Gastroesophageal sphincter (tissue), 4 donors: ENCODE measurements around the gene VPS41. TPM values are rescaled to one million over a fixed set of nuclear protein-coding genes. Genes with fewer than 3 reads are reported as not detected.

Experiments used
- ATAC-seq: fragments of 150-250 bp; one replicate; pipeline ENCODE4 v1.9.1; 2016; ENCODE audit warnings: mild to moderate bottlenecking, moderate library complexity
- H3K27ac ChIP-seq, 4 donors: fragments of 200-600 bp; sonication (generic) in 3 of 4; 1 replicate in 3 of 4; 2 replicates in 1 of 4; pipeline ENCODE4 v1.5.1; 2016 to 2019
- H3K27me3 ChIP-seq: fragments of 200-600 bp; sonication (generic); one replicate; pipeline ENCODE4 v1.5.1; 2019
- H3K36me3 ChIP-seq, 2 donors: fragments of 200-600 bp; sonication (generic); one replicate each; pipeline ENCODE4 v1.5.1; 2019; ENCODE audit warnings: control low read depth in 1 of 2
- H3K4me1 ChIP-seq, 3 donors: fragments of 200-600 bp; sonication (generic); 1 replicate in 2 of 3; 2 replicates in 1 of 3; pipeline ENCODE4 v1.5.1; 2016 to 2019; ENCODE audit warnings: control low read depth in 2 of 3
- H3K4me3 ChIP-seq, 2 donors: fragments of 200-600 bp; sonication (generic); one replicate each; pipeline ENCODE4 v1.5.1; 2019; ENCODE audit warnings: mild to moderate bottlenecking in 1 of 2, moderate library complexity in 1 of 2
- H3K9me3 ChIP-seq, 3 donors: fragments of 200-600 bp; sonication (generic); one replicate each; pipeline ENCODE4 v1.5.1; 2017 to 2019; ENCODE audit warnings: control low read depth in 2 of 3
- CTCF ChIP-seq, 4 experiments: fragments of 200-600 bp in 2 of 4; fragments of 450-650 bp in 2 of 4; sonication (generic) in 1 of 4; IDR thresholded peaks; one replicate each; pipeline ENCODE4 v1.5.1; 2017 to 2019; ENCODE audit warnings: antibody characterized with exemption in 4 of 4, mild to moderate bottlenecking in 2 of 4, moderate library complexity in 2 of 4
- EP300 ChIP-seq: sonication (generic); formaldehyde crosslinking; IDR thresholded peaks from one replicate; pipeline ENCODE4 v1.6.1; 2017; ENCODE audit warnings: antibody characterized with exemption, mild to moderate bottlenecking
- POLR2A ChIP-seq, 2 donors: fragments of 450-650 bp; IDR thresholded peaks; one replicate each; pipeline ENCODE4 v1.6.1; 2017; ENCODE audit warnings: antibody characterized with exemption in 2 of 2, mild to moderate bottlenecking in 2 of 2, moderate library complexity in 1 of 2
- POLR2AphosphoS5 ChIP-seq: sonication (generic); formaldehyde crosslinking; IDR thresholded peaks from one replicate; pipeline ENCODE4 v1.6.1; 2017; ENCODE audit warnings: antibody characterized with exemption
- WGBS, 2 donors: methylation state at CpG; one replicate each; pipeline ENCODE4 v1.1.5; 2018; ENCODE audit warnings: low coverage in 1 of 2; 5-methylcytosine and 5-hydroxymethylcytosine counted together
- total RNA-seq, 4 donors: library from RNA; depleted of rRNA; stranded (reverse); fragments of >200 nt; gene quantifications; one replicate each; pipeline ENCODE4 v1.1.0, GENCODE V29; 2016

The VPS41 gene
- total RNA-seq, 4 donors from 2014 or later: 33.7 to 71.8 (median 44.3) TPM

DNA sequence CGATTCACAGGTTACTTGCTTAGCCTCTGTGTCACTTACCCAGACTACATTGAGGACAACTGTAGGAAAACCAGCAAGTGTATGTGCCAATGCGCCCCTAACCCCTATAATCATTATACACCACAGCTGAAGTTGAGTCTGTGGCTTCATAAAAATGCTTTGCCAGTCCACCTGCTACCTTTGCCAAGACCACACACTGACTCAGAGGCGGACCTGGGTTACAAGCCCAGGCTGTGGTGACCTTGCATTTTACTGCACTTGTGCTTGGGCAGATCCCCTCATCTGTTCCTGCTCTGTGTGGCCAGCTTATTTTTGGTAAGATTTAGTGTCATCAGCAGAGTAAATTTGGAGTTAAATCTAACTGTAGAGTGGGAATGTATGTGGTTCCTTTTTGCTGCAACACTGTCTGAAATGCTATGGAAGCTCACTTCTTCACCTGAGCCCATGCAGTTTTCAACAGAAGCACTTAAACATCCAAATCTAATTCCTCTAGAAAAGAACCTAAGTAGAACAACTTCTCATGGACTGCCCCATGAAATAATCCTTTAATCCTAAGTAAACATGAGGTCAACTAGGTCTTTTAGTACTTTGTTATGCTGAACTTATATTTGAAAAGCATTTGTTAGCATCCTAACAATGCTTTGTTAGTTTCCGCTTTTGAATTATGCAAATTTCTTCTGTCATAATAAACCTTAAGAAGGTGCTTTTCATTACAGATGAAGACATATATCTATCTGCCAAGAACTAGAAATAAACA is 181.6 kb downstream of the VPS41 start:
- no peaks in the 10 kb centered on the region for H3K27me3 ChIP-seq
- no peak overlapping the region for H3K4me3 ChIP-seq
- no peak for ATAC-seq
- no peak overlapping the region for H3K27ac ChIP-seq
- H3K9me3 ChIP-seq: no peaks in the 10 kb centered on the region
- H3K36me3 ChIP-seq: peaks cover 0 to 73% of the 10 kb centered on the region in 2 donors
- 89 to 100% methylated on average over 2 to 4 of the region's 4 CpGs for WGBS, 2 donors
- TF ChIP-seq POLR2A (IDR thresholded peaks at IDR 0.05) (no peak), POLR2AphosphoS5 (no peak), EP300 (no peak), CTCF (IDR thresholded peaks at IDR 0.05) (no peak)
- no peaks in the 10 kb centered on the region for H3K4me1 ChIP-seq

- no peak for ATAC-seq
- TF ChIP-seq POLR2A (IDR thresholded peaks at IDR 0.05): no peak
- no peak for TF ChIP-seq CTCF (IDR thresholded peaks at IDR 0.05)
- no peak for TF ChIP-seq POLR2AphosphoS5
- no peak for TF ChIP-seq EP300
- Histone ChIP-seq H3K36me3 (peaks cover 0 to 70% of the 10 kb centered on the region in 2 donors), H3K4me3 (no peak overlapping the region), H3K9me3 (no peaks in the 10 kb centered on the region), H3K27ac (no peak overlapping the region), H3K4me1 (no peaks in the 10 kb centered on the region), H3K27me3 (no peaks in the 10 kb centered on the region)
- WGBS, 2 donors: 71 to 92% methylated on average over 6 to 8 of the region's 10 CpGs
Observed at GRCh38 chr7:38723327-38723726, 185.7 kb downstream of the VPS41 start.

GRCh38 chr7:38716397-38716796 is 192.6 kb downstream of the VPS41 start:
- ATAC-seq: no peak
- no peaks in the 10 kb centered on the region for H3K27me3 ChIP-seq
- no peak overlapping the region for H3K4me3 ChIP-seq
- H3K27ac ChIP-seq: no peak overlapping the region
- H3K36me3 ChIP-seq: peaks cover 0 to 6% of the 10 kb centered on the region in 2 donors
- no peaks in the 10 kb centered on the region for H3K4me1 ChIP-seq
- peaks cover 0 to 20% (median 0%) of the 10 kb centered on the region in 3 donors for H3K9me3 ChIP-seq
- WGBS, 2 donors: 74 to 89% methylated on average over 4 of the region's 4 CpGs
- TF ChIP-seq POLR2A (IDR thresholded peaks at IDR 0.05): no peak
- no peak for TF ChIP-seq POLR2AphosphoS5
- no peak for TF ChIP-seq EP300
- no peak for TF ChIP-seq CTCF (IDR thresholded peaks at IDR 0.05)

DNA sequence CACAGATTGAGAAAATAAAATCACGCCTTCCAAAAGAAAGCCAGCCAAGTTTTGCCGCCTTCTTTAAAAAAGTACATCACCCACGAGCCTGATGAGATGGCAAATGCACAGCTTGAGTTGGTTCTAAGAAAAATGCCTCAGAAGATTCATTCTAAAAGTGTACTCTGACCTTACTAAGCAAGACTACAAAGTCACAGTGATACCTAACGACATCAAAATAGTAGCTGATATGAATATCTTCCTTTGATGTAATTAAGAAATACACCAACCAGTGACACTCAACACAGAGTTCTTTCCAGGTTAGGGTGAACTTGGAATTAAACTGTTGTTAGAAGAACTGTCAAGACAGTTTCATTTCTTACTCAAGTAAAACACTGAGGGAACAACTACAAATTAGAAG is 199.9 kb downstream of the VPS41 start:
- Histone ChIP-seq H3K27me3 (peaks cover 8% of the 10 kb centered on the region), H3K27ac (no peak overlapping the region), H3K4me1 (peaks cover 0 to 5% (median 0%) of the 10 kb centered on the region in 3 donors), H3K36me3 (no peaks in the 10 kb centered on the region), H3K4me3 (no peak overlapping the region), H3K9me3 (no peaks in the 10 kb centered on the region)
- no peak for ATAC-seq
- 73 to 89% methylated on average over 4 of the region's 4 CpGs for WGBS, 2 donors
- TF ChIP-seq POLR2AphosphoS5: no peak
- no peak for TF ChIP-seq POLR2A (IDR thresholded peaks at IDR 0.05)
- no peak for TF ChIP-seq EP300
- TF ChIP-seq CTCF (IDR thresholded peaks at IDR 0.05): no peak

DNA sequence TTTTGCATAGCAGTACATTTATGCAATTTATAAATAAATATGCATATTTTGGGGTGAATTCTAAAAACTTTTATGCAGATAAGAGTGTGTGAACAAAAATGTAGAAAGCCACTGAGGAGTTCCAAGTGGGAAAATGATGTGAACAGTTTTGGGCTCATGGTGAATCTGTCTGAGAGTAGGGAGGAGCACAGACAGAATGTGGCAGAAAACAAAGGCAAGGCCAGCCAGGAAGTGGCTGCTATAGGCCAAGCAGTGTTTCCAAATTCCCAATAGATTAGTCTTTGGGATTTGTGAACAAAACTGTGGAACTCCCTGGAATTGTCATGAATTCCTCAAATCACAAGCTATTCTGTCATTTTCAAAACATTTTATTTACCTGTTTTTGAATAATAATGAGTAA is 204.2 kb downstream of the VPS41 start:
- H3K27me3 ChIP-seq: peaks cover 8% of the 10 kb centered on the region
- no peak overlapping the region for H3K4me3 ChIP-seq
- H3K4me1 ChIP-seq: peaks cover 0 to 8% (median 0%) of the 10 kb centered on the region in 3 donors
- TF ChIP-seq POLR2A (IDR thresholded peaks at IDR 0.05) (no peak), EP300 (no peak), CTCF (IDR thresholded peaks at IDR 0.05) (no peak), POLR2AphosphoS5 (no peak)
- H3K36me3 ChIP-seq: no peaks in the 10 kb centered on the region
- ATAC-seq: no peak
- H3K9me3 ChIP-seq: no peaks in the 10 kb centered on the region
- no peak overlapping the region for H3K27ac ChIP-seq
